ENCODE measurements around the gene ANTXR2.

ANTXR2 gene

GRCh38 chr4:80112236-80112635, 39.2 kb upstream of the ANTXR2 start:
- H3K4me3 ChIP-seq (ENCODE audit: low read depth, low read length) = no peak overlapping the region
- no peak for TF ChIP-seq CTCF (IDR thresholded peaks at IDR 0.05; ENCODE audit: low read depth, low read length)
- in situ Hi-C loops (cut with HindIII; ENCODE audit: low sequenced_read_pairs) = no loop called here
- no peak for DNase-seq (ENCODE audit: low read depth, low spot score)

- no peak for DNase-seq (ENCODE audit: low read depth, low spot score)
- no peak overlapping the region for H3K4me3 ChIP-seq (ENCODE audit: low read depth, low read length)
- in situ Hi-C loops (cut with HindIII; ENCODE audit: low sequenced_read_pairs) = no loop called here
- no peak for TF ChIP-seq CTCF (IDR thresholded peaks at IDR 0.05; ENCODE audit: low read depth, low read length)
Measured at GRCh38 chr4:80111276-80111675, 38.2 kb upstream of the ANTXR2 start.

- DNase-seq (ENCODE audit: low read depth, low spot score) = peak; percentile 43
- no peak for TF ChIP-seq CTCF (IDR thresholded peaks at IDR 0.05; ENCODE audit: low read depth, low read length)
- in situ Hi-C loops (cut with HindIII; ENCODE audit: low sequenced_read_pairs) = no loop called here
Measured at GRCh38 chr4:80107374-80107773, 34.3 kb upstream of the ANTXR2 start.

GRCh38 chr4:80104927-80105326, 31.9 kb upstream of the ANTXR2 start:
- no peak for DNase-seq (ENCODE audit: low read depth, low spot score)
- TF ChIP-seq CTCF (IDR thresholded peaks at IDR 0.05; ENCODE audit: low read depth, low read length) = no peak
- H3K4me3 ChIP-seq (ENCODE audit: low read depth, low read length) = no peak overlapping the region
- in situ Hi-C loops (cut with HindIII; ENCODE audit: low sequenced_read_pairs) = no loop called here

More at GRCh38 chr4:80107374-80107773, 34.3 kb upstream of the ANTXR2 start:
- no peak overlapping the region for H3K4me3 ChIP-seq (ENCODE audit: low read depth, low read length)

- TF ChIP-seq CTCF (IDR thresholded peaks at IDR 0.05; ENCODE audit: low read depth, low read length) = no peak
- no peak for DNase-seq (ENCODE audit: low read depth, low spot score)
- in situ Hi-C loops (cut with HindIII; ENCODE audit: low sequenced_read_pairs) = no loop called here
Measured at GRCh38 chr4:80103629-80104028, 30.6 kb upstream of the ANTXR2 start.

GRCh38 chr4:80101792-80102116, 28.7 kb upstream of the ANTXR2 start:
- DNase-seq (ENCODE audit: low read depth, low spot score) = no peak

More at GRCh38 chr4:80103629-80104028, 30.6 kb upstream of the ANTXR2 start:
- H3K4me3 ChIP-seq (ENCODE audit: low read depth, low read length) = no peak overlapping the region

More at GRCh38 chr4:80101792-80102116, 28.7 kb upstream of the ANTXR2 start:
- in situ Hi-C loops (cut with HindIII; ENCODE audit: low sequenced_read_pairs) = no loop called here
- no peak for TF ChIP-seq CTCF (IDR thresholded peaks at IDR 0.05; ENCODE audit: low read depth, low read length)
- H3K4me3 ChIP-seq (ENCODE audit: low read depth, low read length) = no peak overlapping the region

Measured in astrocyte of the spinal cord (primary cell).